ENCODE results near the gene ZFP36. TPM values are rescaled to one million over a fixed set of nuclear protein-coding genes. Genes with fewer than 3 reads are reported as not detected.

Gene ZFP36
- total RNA-seq, 3 donors from 2014 or later (not counting 1 experiment from before 2014, with no cell fraction given): 1,232 to 2,074 (median 1,769) TPM

DNA sequence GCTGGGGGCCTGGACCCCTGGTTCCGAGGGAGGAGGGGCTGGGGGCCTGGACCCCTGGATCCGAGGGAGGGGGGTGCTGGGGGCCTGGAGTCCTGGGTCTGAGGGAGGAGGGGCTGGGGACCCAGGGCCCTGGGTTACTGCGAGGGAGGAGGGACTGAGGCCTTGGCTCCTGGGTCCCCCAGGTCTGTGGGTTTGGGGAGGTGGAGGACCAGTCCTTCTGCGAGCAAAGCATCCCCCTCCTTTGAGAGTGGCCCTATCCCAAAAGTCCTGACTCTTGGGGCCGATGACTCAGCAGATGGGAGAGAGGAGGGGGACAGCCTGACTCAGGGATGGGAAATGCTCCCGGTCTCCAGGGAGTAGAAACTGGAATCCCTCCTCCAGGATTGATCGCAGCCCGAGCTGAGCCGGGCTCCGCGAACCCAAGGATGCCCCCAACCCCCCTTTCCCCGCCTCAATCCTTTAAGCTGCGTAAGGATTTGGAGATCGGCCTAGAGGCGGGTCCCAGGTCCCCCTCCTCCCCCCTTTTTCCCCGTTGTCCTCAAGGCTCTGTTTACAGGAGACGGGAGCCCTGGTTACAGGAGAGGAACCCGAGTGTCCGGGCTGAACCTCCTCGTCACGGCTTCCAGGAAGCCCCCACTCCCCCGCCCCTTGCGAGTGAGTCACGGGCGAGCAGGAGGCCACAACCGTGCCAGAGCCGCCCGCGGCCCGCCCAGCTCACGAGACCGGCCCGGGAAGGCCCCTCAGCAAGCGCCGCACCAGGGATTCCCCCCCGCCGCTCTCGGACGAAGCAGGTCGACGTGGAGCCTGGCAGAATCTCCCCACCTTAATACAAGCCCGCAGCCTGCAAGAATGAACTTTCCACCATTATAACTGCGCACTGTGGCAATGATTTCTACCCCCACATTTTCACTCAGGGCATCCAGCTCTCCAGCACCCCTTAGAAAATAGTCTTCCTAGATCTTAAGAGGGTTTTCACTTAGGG is 3.0 kb upstream of the ZFP36 start:
- Histone ChIP-seq H3K27ac (ENCODE audit: low read length) (peak overlapping the region; percentile 95), H3K27me3 (ENCODE audit: control insufficient read depth, insufficient read depth, low read length) (no peaks in the 10 kb centered on the region), H3K4me1 (ENCODE audit: control insufficient read depth, insufficient read depth, low read length) (peaks cover 85% of the 10 kb centered on the region), H3K9me3 (ENCODE audit: control insufficient read depth, insufficient read depth, low read length) (no peaks in the 10 kb centered on the region), H3K4me3 (ENCODE audit: low read length) (peak overlapping the region; percentile 53), H3K36me3 (ENCODE audit: control insufficient read depth, insufficient read depth, low read length) (peaks cover 12% of the 10 kb centered on the region)
- H3K4me1 Mint-ChIP-seq: peaks cover 61 to 79% of the 10 kb centered on the region in 2 donors
- no peaks in the 10 kb centered on the region for H3K27me3 Mint-ChIP-seq (ENCODE audit: low read depth in 2 of 2)
- ATAC-seq: peak; percentile 30 to 64 (median 47)
- 2% methylated on average over 43 of the region's 43 CpGs for WGBS (ENCODE audit: insufficient coverage)
- peak overlapping the region; percentile 94 for H3K4me3 Mint-ChIP-seq
- peaks cover 2% of the 10 kb centered on the region for H3K36me3 Mint-ChIP-seq
- DNase-seq: peak; percentile 98 to 99
- no peaks in the 10 kb centered on the region for H3K9me3 Mint-ChIP-seq
- TF ChIP-seq CTCF (IDR thresholded peaks at IDR 0.05): no peak
- intact Hi-C loops (cut with micrococcal nuclease): loop anchor here (2.0 kb wide), 1 partner anchor 553 kb away; no protein-coding TSS in a partner anchor
- H3K27ac Mint-ChIP-seq: peak overlapping the region; percentile 96 to 97

DNA sequence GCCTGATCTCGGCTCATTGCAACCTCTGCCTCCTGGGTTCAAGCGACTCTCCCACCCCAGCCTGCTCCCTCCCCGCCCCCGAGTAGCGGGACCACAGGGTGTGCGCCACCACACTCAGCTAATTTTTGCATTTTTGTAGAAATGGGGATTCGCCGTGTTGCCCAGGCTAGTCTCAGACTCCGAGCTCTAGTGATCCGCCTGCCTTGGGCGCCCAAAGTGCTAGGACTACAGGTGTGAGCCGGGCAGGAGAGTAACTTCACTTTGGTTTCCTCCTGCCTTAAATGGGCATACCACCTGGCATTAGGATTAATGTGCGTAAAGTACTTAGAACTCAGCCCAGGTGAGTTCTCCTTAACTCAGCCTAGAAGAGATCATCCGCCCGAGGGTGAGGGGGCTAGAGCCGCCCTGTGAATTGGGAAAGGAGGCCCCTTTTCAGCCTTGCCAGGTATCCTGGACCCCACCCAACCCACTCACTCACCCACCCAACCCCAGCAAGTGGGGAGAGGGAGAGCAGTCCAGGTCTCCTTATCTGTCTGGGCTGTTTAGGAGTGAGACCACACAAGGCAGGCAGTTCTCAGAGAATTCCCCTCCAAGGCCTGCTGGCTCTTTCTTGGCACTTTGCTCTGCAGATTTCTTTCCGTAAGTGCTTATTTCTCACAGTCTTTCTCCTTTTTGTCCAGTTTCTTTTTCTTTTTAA is 1.2 kb upstream of the ZFP36 start:
- WGBS (ENCODE audit: insufficient coverage): 91% methylated on average over 14 of the region's 17 CpGs
- Histone ChIP-seq H3K27ac (ENCODE audit: low read length) (peak overlapping the region; percentile 96), H3K9me3 (ENCODE audit: control insufficient read depth, insufficient read depth, low read length) (no peaks in the 10 kb centered on the region), H3K4me3 (ENCODE audit: low read length) (no peak overlapping the region), H3K4me1 (ENCODE audit: control insufficient read depth, insufficient read depth, low read length) (peaks cover 79% of the 10 kb centered on the region), H3K27me3 (ENCODE audit: control insufficient read depth, insufficient read depth, low read length) (no peaks in the 10 kb centered on the region), H3K36me3 (ENCODE audit: control insufficient read depth, insufficient read depth, low read length) (peaks cover 16% of the 10 kb centered on the region)
- Mint-ChIP-seq H3K4me3 (peak overlapping the region; percentile 85), H3K27me3 (ENCODE audit: low read depth in 2 of 2) (no peaks in the 10 kb centered on the region), H3K36me3 (peaks cover 7% of the 10 kb centered on the region), H3K4me1 (peaks cover 58 to 77% of the 10 kb centered on the region in 2 donors), H3K9me3 (no peaks in the 10 kb centered on the region), H3K27ac (peak overlapping the region; percentile 96 to 97)
- DNase-seq (peak in 1 of 2 donors; percentile 62), ATAC-seq (no peak)
- intact Hi-C loops (cut with micrococcal nuclease): no loop called here
- no peak for TF ChIP-seq CTCF (IDR thresholded peaks at IDR 0.05)

DNA sequence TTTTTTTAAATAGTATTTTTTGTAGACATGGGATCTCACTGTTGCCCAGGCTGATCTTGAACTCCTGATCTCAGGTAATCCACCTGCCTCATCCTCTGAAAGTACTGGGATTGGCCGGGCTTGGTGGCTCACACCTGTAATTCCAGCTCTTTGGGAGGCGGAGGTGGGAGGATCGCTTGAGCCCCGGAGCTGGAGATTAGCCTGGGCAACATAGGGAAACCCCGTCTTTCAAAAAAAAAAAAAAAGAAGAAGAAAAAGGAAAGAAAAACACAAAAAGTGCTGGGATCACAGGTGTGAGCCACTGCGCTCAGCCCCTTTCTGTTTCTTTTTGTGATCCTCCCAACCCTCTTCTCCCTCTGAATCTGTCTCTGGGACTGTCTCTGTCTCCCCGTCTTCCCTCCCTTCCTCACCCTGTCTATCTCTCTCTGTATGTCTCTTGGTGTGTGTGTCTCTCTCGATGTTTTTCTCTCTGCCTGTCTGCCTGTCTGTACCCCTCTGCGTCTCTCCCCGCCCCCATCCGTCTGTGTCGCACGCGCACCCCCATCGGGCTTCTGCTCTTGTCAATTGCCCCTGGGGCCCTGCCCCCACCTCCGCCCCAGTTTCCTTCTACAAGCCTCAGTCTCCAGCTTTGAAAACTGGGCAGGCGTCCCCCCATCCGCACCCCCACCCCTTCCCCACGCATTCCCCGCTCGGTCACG is 540 bp upstream of the ZFP36 start:
- peaks cover 79% of the 10 kb centered on the region for H3K4me1 ChIP-seq (ENCODE audit: control insufficient read depth, insufficient read depth, low read length)
- no peak for TF ChIP-seq CTCF (IDR thresholded peaks at IDR 0.05)
- Mint-ChIP-seq H3K4me3 (peak overlapping the region; percentile 85), H3K27me3 (ENCODE audit: low read depth in 2 of 2) (no peaks in the 10 kb centered on the region), H3K9me3 (no peaks in the 10 kb centered on the region), H3K27ac (peak overlapping the region; percentile 96 to 97), H3K36me3 (peaks cover 7% of the 10 kb centered on the region), H3K4me1 (peaks cover 60 to 80% of the 10 kb centered on the region in 2 donors)
- H3K9me3 ChIP-seq (ENCODE audit: control insufficient read depth, insufficient read depth, low read length): no peaks in the 10 kb centered on the region
- no peaks in the 10 kb centered on the region for H3K27me3 ChIP-seq (ENCODE audit: control insufficient read depth, insufficient read depth, low read length)
- H3K36me3 ChIP-seq (ENCODE audit: control insufficient read depth, insufficient read depth, low read length): peaks cover 16% of the 10 kb centered on the region
- ATAC-seq (peak in 2 of 3 donors; percentile 2 to 4), DNase-seq (peak; percentile 72 to 92)
- intact Hi-C loops (cut with micrococcal nuclease): no loop called here
- 13% methylated on average over 21 of the region's 22 CpGs for WGBS (ENCODE audit: insufficient coverage)
- peak overlapping the region; percentile 92 for H3K4me3 ChIP-seq (ENCODE audit: low read length)
- peak overlapping the region; percentile 96 for H3K27ac ChIP-seq (ENCODE audit: low read length)
